SK-N-SH treated with all-trans-retinoic acid at 6 μM for 48 hours (cell line): ENCODE measurements around the gene ACP3.

Experiments used
- ATAC-seq: fragments of 200-7000 bp; cut with Tn5 transposase; 3 replicates; pipeline ENCODE4 v1.9.1; 2020; ENCODE audit warnings: mild to moderate bottlenecking, moderate library complexity
- ARNTL ChIP-seq: fragments of 450-650 bp; formaldehyde crosslinking; IDR thresholded peaks from 2 replicates; pipeline ENCODE4 v1.5.0; 2020; ENCODE audit warnings: low read depth, mild to moderate bottlenecking, moderate library complexity, borderline replicate concordance
- BACH2 ChIP-seq: fragments of 250-450 bp; sonication (Bioruptor Pico); IDR thresholded peaks from 2 replicates; pipeline ENCODE4 v1.9.0; 2021; ENCODE audit warnings: mild to moderate bottlenecking, borderline replicate concordance
- CSDC2 ChIP-seq: fragments of 250-450 bp; sonication (Bioruptor Pico); IDR thresholded peaks from 2 replicates; pipeline ENCODE4 v1.5.0; 2020; ENCODE audit warnings: mild to moderate bottlenecking, moderate library complexity
- ESRRG ChIP-seq: fragments of 250-450 bp; sonication (Bioruptor Pico); IDR thresholded peaks from 2 replicates; pipeline ENCODE4 v1.6.1; 2021; ENCODE audit warnings: mild to moderate bottlenecking
- GLIS3 ChIP-seq: fragments of 250-450 bp; sonication (Bioruptor Pico); IDR thresholded peaks from 2 replicates; pipeline ENCODE4 v1.5.0; 2020; ENCODE audit warnings: mild to moderate bottlenecking, moderate library complexity
- ISL1 ChIP-seq: fragments of 250-450 bp; sonication (Bioruptor Pico); IDR thresholded peaks from 2 replicates; pipeline ENCODE4 v2.1.2; 2022; ENCODE audit warnings: mild to moderate bottlenecking, moderate library complexity
- OSR1 ChIP-seq: fragments of 250-450 bp; sonication (Bioruptor Pico); IDR thresholded peaks from 2 replicates; pipeline ENCODE4 v1.8.0; 2022; ENCODE audit warnings: moderate library complexity, mild to moderate bottlenecking, inconsistent platforms
- PPARA ChIP-seq: fragments of 250-450 bp; sonication (Bioruptor Pico); IDR thresholded peaks from 2 replicates; pipeline ENCODE4 v1.5.0; 2020; ENCODE audit warnings: mild to moderate bottlenecking, borderline replicate concordance
- RARB ChIP-seq: fragments of 250-450 bp; sonication (Bioruptor Pico); IDR thresholded peaks from 2 replicates; pipeline ENCODE4 v1.8.0; 2021; ENCODE audit warnings: mild to moderate bottlenecking, moderate library complexity
- SNAI2 ChIP-seq: fragments of 250-450 bp; sonication (Bioruptor Pico); IDR thresholded peaks from 2 replicates; pipeline ENCODE4 v1.5.0; 2020; ENCODE audit warnings: mild to moderate bottlenecking, moderate library complexity
- TCF4 ChIP-seq: fragments of 250-450 bp; sonication (Bioruptor Pico); IDR thresholded peaks from 2 replicates; pipeline ENCODE4 v1.8.0; 2021; ENCODE audit warnings: mild to moderate bottlenecking, moderate library complexity, borderline replicate concordance
- ZC3H10 ChIP-seq: fragments of 250-450 bp; sonication (Bioruptor Pico); IDR thresholded peaks from 2 replicates; pipeline ENCODE4 v1.5.1; 2021; ENCODE audit warnings: mild to moderate bottlenecking, moderate library complexity
- ZFP3 ChIP-seq: fragments of 250-450 bp; sonication (Bioruptor Pico); IDR thresholded peaks from 2 replicates; pipeline ENCODE4 v1.5.0; 2020; ENCODE audit warnings: mild to moderate bottlenecking, moderate library complexity
- ZFP30 ChIP-seq: fragments of 450-650 bp; formaldehyde crosslinking; IDR thresholded peaks from 2 replicates; pipeline ENCODE4 v1.5.0; 2022; ENCODE audit warnings: mild to moderate bottlenecking, moderate library complexity
- ZNF565 ChIP-seq: fragments of 450-650 bp; formaldehyde crosslinking; conservative IDR thresholded peaks from 2 replicates; pipeline ENCODE4 v1.5.0; 2020; ENCODE audit warnings: low read depth, mild to moderate bottlenecking, moderate library complexity
- ZNF70 ChIP-seq: fragments of 450-650 bp; formaldehyde crosslinking; IDR thresholded peaks from 2 replicates; pipeline ENCODE4 v1.5.0; 2020; ENCODE audit warnings: mild to moderate bottlenecking, moderate library complexity
- ZNF8 ChIP-seq: fragments of 450-650 bp; formaldehyde crosslinking; IDR thresholded peaks from 2 replicates; pipeline ENCODE4 v1.5.0; 2020; ENCODE audit warnings: mild to moderate bottlenecking, moderate library complexity
- TF ChIP-seq, protein P1 (sequence below): fragments of 250-450 bp; sonication (Bioruptor Pico); IDR thresholded peaks from 2 replicates; pipeline ENCODE4 v1.8.0; 2021; ENCODE audit warnings: low read depth, mild to moderate bottlenecking, moderate library complexity, borderline replicate concordance
- TF ChIP-seq, protein P2 (sequence below): fragments of 250-450 bp; sonication (Bioruptor Pico); IDR thresholded peaks from 2 replicates; pipeline ENCODE4 v1.5.0; 2020; ENCODE audit warnings: mild to moderate bottlenecking, moderate library complexity
- TF ChIP-seq, protein P3 (sequence below): fragments of 250-450 bp; sonication (Bioruptor Pico); IDR thresholded peaks from 2 replicates; pipeline ENCODE4 v1.5.1; 2020; ENCODE audit warnings: low read depth, mild to moderate bottlenecking, moderate library complexity
- TF ChIP-seq, protein P4 (sequence below): fragments of 250-450 bp; sonication (Bioruptor Pico); IDR thresholded peaks from 2 replicates; pipeline ENCODE4 v1.8.0; 2020; ENCODE audit warnings: mild to moderate bottlenecking, moderate library complexity, borderline replicate concordance

Gene ACP3

DNA sequence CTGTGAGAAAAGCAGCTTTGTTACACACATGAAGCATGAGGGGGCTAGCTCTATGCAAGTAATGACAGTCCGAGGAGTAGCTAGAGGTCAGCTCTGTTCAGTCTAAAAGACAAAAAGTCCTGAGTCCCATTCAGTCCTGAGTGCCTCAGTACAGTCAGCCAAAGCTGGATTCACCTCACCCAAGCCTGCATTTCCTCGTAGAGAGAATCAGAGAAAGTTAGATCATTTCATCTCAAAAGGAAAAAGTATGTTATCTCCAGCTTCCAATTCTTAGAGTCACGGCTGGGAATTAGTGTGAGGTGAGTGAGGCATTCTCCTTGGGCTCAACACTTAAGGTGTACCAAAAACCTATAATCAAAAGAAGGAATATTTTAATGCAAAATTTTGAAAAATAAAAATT lies 5.9 kb upstream of the ACP3 start:
- no peak for ATAC-seq
- no peak for TF ChIP-seq ZNF70 (CRISPR knock-in tag)
- TF ChIP-seq, protein P1, sequence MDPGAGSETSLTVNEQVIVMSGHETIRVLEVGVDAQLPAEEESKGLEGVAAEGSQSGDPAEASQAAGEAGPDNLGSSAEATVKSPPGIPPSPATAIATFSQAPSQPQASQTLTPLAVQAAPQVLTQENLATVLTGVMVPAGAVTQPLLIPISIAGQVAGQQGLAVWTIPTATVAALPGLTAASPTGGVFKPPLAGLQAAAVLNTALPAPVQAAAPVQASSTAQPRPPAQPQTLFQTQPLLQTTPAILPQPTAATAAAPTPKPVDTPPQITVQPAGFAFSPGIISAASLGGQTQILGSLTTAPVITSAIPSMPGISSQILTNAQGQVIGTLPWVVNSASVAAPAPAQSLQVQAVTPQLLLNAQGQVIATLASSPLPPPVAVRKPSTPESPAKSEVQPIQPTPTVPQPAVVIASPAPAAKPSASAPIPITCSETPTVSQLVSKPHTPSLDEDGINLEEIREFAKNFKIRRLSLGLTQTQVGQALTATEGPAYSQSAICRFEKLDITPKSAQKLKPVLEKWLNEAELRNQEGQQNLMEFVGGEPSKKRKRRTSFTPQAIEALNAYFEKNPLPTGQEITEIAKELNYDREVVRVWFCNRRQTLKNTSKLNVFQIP (CRISPR knock-in tag): no peak
- TF ChIP-seq ZNF8 (CRISPR knock-in tag): no peak
- no peak for TF ChIP-seq CSDC2 (CRISPR knock-in tag)
- TF ChIP-seq GLIS3: no peak
- no peak for TF ChIP-seq SNAI2 (CRISPR knock-in tag)
- no peak for TF ChIP-seq ZFP3
- TF ChIP-seq PPARA: no peak
- no peak for TF ChIP-seq ISL1 (CRISPR knock-in tag)
- TF ChIP-seq BACH2 (CRISPR knock-in tag): no peak
- no peak for TF ChIP-seq ESRRG (CRISPR knock-in tag)
- no peak for TF ChIP-seq TCF4 (CRISPR knock-in tag)
- no peak for TF ChIP-seq OSR1 (CRISPR knock-in tag)

DNA sequence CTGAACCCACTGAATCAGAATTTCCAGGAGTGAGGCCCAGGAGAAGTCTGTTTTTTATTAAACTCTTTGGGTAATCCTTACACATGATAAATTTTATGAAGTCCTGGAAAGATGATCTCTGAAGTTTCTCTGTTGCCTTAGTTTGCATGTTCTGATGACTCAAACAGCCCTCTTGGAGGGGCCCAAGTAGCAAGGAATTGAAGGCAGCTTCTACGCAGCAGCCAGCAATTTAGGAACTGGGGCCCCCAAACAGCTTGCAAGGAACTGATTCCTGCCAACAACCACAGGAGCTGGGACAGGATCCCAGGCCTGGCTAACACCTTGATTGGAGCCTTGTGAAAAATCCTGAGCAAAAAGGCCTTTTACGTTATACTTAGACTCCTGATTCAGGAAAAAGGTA lies 5.4 kb upstream of the ACP3 start:
- ATAC-seq: no peak
- TF ChIP-seq ZC3H10 (CRISPR knock-in tag): no peak
- TF ChIP-seq RARB (CRISPR knock-in tag): no peak
- TF ChIP-seq ZFP30 (CRISPR knock-in tag): no peak
- no peak for TF ChIP-seq OSR1 (CRISPR knock-in tag)
- TF ChIP-seq ISL1 (CRISPR knock-in tag): no peak
- TF ChIP-seq ZNF8 (CRISPR knock-in tag): no peak

DNA sequence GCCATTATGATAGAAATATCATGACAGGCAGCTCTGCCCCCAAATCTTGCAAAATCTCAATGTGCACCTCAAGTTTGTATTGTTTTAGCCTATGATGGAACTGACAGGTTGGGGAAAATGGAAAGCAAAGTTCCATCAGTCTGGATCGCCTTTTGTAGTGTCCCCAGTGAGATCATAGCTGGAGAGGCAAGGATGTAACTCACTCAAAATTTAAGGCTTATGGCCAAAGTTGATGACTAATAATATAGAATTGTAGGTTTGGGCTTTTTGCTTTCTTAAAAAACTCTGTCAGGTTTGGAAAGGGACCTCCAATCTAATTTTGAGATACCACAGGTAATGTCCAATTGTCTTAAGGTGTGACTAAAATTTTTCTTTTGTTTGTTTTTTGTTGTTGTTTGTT lies 1.4 kb upstream of the ACP3 start:
- ATAC-seq: no peak
- no peak for TF ChIP-seq ZNF565 (CRISPR knock-in tag)
- TF ChIP-seq, protein P1 (CRISPR knock-in tag): no peak
- TF ChIP-seq ISL1 (CRISPR knock-in tag): no peak
- no peak for TF ChIP-seq CSDC2 (CRISPR knock-in tag)
- TF ChIP-seq RARB (CRISPR knock-in tag): no peak
- TF ChIP-seq PPARA: no peak
- no peak for TF ChIP-seq BACH2 (CRISPR knock-in tag)
- TF ChIP-seq, protein P2, sequence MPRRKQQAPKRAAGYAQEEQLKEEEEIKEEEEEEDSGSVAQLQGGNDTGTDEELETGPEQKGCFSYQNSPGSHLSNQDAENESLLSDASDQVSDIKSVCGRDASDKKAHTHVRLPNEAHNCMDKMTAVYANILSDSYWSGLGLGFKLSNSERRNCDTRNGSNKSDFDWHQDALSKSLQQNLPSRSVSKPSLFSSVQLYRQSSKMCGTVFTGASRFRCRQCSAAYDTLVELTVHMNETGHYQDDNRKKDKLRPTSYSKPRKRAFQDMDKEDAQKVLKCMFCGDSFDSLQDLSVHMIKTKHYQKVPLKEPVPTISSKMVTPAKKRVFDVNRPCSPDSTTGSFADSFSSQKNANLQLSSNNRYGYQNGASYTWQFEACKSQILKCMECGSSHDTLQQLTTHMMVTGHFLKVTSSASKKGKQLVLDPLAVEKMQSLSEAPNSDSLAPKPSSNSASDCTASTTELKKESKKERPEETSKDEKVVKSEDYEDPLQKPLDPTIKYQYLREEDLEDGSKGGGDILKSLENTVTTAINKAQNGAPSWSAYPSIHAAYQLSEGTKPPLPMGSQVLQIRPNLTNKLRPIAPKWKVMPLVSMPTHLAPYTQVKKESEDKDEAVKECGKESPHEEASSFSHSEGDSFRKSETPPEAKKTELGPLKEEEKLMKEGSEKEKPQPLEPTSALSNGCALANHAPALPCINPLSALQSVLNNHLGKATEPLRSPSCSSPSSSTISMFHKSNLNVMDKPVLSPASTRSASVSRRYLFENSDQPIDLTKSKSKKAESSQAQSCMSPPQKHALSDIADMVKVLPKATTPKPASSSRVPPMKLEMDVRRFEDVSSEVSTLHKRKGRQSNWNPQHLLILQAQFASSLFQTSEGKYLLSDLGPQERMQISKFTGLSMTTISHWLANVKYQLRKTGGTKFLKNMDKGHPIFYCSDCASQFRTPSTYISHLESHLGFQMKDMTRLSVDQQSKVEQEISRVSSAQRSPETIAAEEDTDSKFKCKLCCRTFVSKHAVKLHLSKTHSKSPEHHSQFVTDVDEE (CRISPR knock-in tag): no peak
- TF ChIP-seq ZFP3: no peak
- no peak for TF ChIP-seq ZNF70 (CRISPR knock-in tag)
- no peak for TF ChIP-seq ZNF8 (CRISPR knock-in tag)
- no peak for TF ChIP-seq TCF4 (CRISPR knock-in tag)
- no peak for TF ChIP-seq ESRRG (CRISPR knock-in tag)
- no peak for TF ChIP-seq ZC3H10 (CRISPR knock-in tag)
- TF ChIP-seq, protein P3, sequence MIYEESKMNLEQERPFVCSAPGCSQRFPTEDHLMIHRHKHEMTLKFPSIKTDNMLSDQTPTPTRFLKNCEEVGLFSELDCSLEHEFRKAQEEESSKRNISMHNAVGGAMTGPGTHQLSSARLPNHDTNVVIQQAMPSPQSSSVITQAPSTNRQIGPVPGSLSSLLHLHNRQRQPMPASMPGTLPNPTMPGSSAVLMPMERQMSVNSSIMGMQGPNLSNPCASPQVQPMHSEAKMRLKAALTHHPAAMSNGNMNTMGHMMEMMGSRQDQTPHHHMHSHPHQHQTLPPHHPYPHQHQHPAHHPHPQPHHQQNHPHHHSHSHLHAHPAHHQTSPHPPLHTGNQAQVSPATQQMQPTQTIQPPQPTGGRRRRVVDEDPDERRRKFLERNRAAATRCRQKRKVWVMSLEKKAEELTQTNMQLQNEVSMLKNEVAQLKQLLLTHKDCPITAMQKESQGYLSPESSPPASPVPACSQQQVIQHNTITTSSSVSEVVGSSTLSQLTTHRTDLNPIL (CRISPR knock-in tag): no peak
- TF ChIP-seq GLIS3: no peak
- no peak for TF ChIP-seq ARNTL
- TF ChIP-seq, protein P4, sequence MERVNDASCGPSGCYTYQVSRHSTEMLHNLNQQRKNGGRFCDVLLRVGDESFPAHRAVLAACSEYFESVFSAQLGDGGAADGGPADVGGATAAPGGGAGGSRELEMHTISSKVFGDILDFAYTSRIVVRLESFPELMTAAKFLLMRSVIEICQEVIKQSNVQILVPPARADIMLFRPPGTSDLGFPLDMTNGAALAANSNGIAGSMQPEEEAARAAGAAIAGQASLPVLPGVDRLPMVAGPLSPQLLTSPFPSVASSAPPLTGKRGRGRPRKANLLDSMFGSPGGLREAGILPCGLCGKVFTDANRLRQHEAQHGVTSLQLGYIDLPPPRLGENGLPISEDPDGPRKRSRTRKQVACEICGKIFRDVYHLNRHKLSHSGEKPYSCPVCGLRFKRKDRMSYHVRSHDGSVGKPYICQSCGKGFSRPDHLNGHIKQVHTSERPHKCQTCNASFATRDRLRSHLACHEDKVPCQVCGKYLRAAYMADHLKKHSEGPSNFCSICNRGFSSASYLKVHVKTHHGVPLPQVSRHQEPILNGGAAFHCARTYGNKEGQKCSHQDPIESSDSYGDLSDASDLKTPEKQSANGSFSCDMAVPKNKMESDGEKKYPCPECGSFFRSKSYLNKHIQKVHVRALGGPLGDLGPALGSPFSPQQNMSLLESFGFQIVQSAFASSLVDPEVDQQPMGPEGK (CRISPR knock-in tag): no peak
